Adrenal gland (tissue), 12 donors: ENCODE measurements around the gene HCRTR1. TPM values are rescaled to one million over a fixed set of nuclear protein-coding genes. Genes with fewer than 3 reads are reported as not detected.

ENCODE experiments used
- DNase-seq, 7 donors: peaks; one replicate each; pipeline ENCODE4 v3.0.0-alpha.2; 2019 to 2020
- H3K27ac ChIP-seq, 5 donors: fragments of 200-600 bp; sonication (generic) in 4 of 5; 1 replicate in 3 of 5; 2 replicates in 2 of 5; pipeline versions ENCODE4 v1.5.1 to v1.8.0; 2016 to 2020; ENCODE audit warnings: mild to moderate bottlenecking in 1 of 5
- H3K27me3 ChIP-seq: fragments of 200-600 bp; 2 replicates; pipeline ENCODE4 v1.8.0; 2021
- H3K36me3 ChIP-seq, 2 donors: fragments of 200-600 bp; replicated peaks in 1 of 2; 1 replicate in 1 of 2; 2 replicates in 1 of 2; pipeline versions ENCODE4 v1.5.1 to v1.8.0; 2018 to 2022
- H3K4me1 ChIP-seq, 2 donors: fragments of 200-600 bp; replicated peaks in 1 of 2; 1 replicate in 1 of 2; 2 replicates in 1 of 2; pipeline versions ENCODE4 v1.5.1 to v1.8.0; 2018 to 2021
- H3K4me3 ChIP-seq, 4 donors: fragments of 200-600 bp; sonication (generic) in 3 of 4; one replicate each; pipeline ENCODE4 v1.5.1; 2016 to 2018
- H3K9me3 ChIP-seq, 3 donors: fragments of 200-600 bp; sonication (generic) in 1 of 3; replicated peaks in 1 of 3; 1 replicate in 2 of 3; 2 replicates in 1 of 3; pipeline versions ENCODE4 v1.5.1 to v1.8.0; 2016 to 2021
- POLR2A ChIP-seq, 2 donors: fragments of 450-650 bp; IDR thresholded peaks; one replicate each; pipeline ENCODE4 v1.6.1; 2017; ENCODE audit warnings: antibody characterized with exemption in 2 of 2, mild to moderate bottlenecking in 2 of 2, moderate library complexity in 1 of 2
- WGBS, 4 donors: extraction: QIAGEN DNeasy Blood & Tissue Kit in 2 of 4; methylation state at CpG; one replicate each; pipeline versions ENCODE4 v1.1.5 to v1.1.7; 2013 to 2017; 5-methylcytosine and 5-hydroxymethylcytosine counted together
- intact Hi-C, 2 donors: fragments of 100-400 bp; cut with DNase I; formaldehyde crosslinking; loops; one replicate each; pipeline versions ENCODE4 v1.14.1 to v1.15.0; 2022 to 2023
- polyA plus RNA-seq, 3 donors: library from polyadenylated mRNA; stranded (reverse); fragments of 200-250 nt in 2 of 3; fragments of 350-450 nt in 1 of 3; fragmentation: Illumina TruSeq in 1 of 3; extraction: RNeasy Lipid Tissue Mini Kit (QIAGEN cat#74804) in 1 of 3; gene quantifications; one replicate each; pipeline ENCODE4 v1.2.3, GENCODE V29; 2013 to 2014
- total RNA-seq, 9 donors: library from RNA; depleted of rRNA in 4 of 9; stranded (reverse); fragments of >200 nt in 4 of 9; fragments of 120-200 nt in 1 of 9; fragmentation: NEBNext Ultra II Directional in 1 of 9; extraction: Animal tissue kit (Norgen Biotek cat#: 25700) in 1 of 9; gene quantifications; one replicate each; pipeline versions ENCODE4 v1.1.0 to v1.2.4, GENCODE V29; 2013 to 2023
- TF ChIP-seq, protein P1 (sequence below), 6 experiments: fragments of 450-650 bp in 4 of 6; fragments of 200-600 bp in 2 of 6; sonication (generic) in 1 of 6; IDR thresholded peaks; 1 replicate in 5 of 6; 2 replicates in 1 of 6; pipeline versions ENCODE4 v1.5.1 to v1.8.0; 2016 to 2021; ENCODE audit warnings: antibody characterized with exemption in 6 of 6, mild to moderate bottlenecking in 2 of 6, moderate library complexity in 1 of 6
- donor health status: healthy with polysubstance abuse.
- donor health status: Bipolar disorder and iron deficiency.
- donor health status: DM: yes; HTN: yes; CAD: no.
- donor health status: DM: no; HTN: no; CAD: no.
- donor health status: DM: no; HTN: no; CAD: no.
- donor health status: DM: yes; HTN: yes; CAD: no.

Gene HCRTR1
- total and polyA plus RNA-seq, 12 donors = 0.11 to 3.5 (median 0.98) TPM; not detected in 5

DNA sequence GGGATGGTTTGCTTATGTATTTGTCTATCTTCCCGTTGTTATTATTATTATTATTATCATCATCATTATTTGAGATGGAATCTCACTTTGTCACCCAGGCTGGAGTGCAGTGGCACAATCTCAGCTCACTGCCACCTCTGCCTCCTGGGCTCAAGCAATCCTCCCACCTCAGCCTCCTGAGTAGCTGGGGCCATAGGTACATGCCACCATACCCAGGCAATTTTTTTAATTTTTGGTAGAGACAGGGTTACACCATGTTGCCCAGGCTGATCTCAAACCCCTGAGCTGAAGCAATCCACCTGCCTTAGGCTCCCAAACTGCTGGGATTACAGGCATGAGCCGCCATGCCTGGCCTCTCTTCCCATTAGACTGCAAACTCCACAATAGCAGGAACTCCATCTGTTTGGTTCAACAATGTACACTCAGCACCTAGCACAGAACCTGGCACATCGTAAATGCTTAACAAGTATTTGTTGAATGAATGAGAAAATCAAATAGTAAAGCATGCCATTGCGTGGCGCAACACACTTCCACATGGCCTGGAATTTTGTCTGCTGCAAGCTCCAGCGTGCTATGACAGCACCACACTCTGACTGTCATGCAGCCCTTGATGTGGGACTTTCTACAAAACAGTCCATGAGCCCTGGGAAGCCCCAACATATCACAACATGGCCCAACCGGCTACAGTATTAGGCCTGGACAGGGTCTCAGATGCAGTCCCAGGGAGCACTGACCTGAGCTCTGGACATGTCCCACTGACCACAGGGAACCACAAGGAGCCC is 45.0 kb upstream of the HCRTR1 start:
- intact Hi-C loops = no loop called here
- no peaks in the 10 kb centered on the region for H3K36me3 ChIP-seq
- H3K27ac ChIP-seq = peak overlapping the region in 3 of 5 donors; percentile 10 to 85 (median 79)
- TF ChIP-seq, protein P1, sequence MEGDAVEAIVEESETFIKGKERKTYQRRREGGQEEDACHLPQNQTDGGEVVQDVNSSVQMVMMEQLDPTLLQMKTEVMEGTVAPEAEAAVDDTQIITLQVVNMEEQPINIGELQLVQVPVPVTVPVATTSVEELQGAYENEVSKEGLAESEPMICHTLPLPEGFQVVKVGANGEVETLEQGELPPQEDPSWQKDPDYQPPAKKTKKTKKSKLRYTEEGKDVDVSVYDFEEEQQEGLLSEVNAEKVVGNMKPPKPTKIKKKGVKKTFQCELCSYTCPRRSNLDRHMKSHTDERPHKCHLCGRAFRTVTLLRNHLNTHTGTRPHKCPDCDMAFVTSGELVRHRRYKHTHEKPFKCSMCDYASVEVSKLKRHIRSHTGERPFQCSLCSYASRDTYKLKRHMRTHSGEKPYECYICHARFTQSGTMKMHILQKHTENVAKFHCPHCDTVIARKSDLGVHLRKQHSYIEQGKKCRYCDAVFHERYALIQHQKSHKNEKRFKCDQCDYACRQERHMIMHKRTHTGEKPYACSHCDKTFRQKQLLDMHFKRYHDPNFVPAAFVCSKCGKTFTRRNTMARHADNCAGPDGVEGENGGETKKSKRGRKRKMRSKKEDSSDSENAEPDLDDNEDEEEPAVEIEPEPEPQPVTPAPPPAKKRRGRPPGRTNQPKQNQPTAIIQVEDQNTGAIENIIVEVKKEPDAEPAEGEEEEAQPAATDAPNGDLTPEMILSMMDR (IDR thresholded peaks at IDR 0.05) = no peak
- no peak for TF ChIP-seq POLR2A (IDR thresholded peaks at IDR 0.05)
- H3K4me3 ChIP-seq = no peak overlapping the region
- DNase-seq = peak in 2 of 7 donors; percentile 29 to 55
- H3K27me3 ChIP-seq = no peaks in the 10 kb centered on the region
- no peaks in the 10 kb centered on the region for H3K9me3 ChIP-seq
- WGBS, 4 donors = 80 to 89% (median 86%) methylated on average over 6 to 7 of the region's 7 CpGs
- H3K4me1 ChIP-seq = peaks cover 29 to 55% of the 10 kb centered on the region in 2 donors

DNA sequence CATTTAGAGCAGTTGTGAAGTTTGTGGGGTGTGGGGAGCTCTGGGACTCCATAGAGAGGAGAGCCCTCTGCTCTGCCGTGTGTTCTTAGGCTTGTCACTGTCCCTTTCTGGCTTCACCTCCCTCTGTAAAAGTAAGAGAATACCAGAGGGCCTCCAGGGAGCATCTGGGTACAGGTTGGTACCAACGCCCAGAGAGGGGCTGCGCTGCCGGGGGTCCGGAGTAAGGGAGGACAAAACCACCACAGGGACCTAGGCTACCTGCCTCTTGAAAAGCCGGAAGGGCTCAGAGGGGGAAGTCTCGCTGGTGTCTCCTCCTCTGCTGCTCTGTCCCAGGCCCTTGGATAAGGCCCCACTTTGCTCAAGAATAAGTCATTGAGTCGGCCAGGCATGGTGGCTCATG is 44.2 kb upstream of the HCRTR1 start:
- peak in 1 of 7 donors; percentile 49 for DNase-seq
- Histone ChIP-seq H3K27ac (peak overlapping the region in 4 of 5 donors; percentile 44 to 85 (median 69)), H3K9me3 (no peaks in the 10 kb centered on the region), H3K36me3 (no peaks in the 10 kb centered on the region), H3K4me3 (no peak overlapping the region), H3K27me3 (no peaks in the 10 kb centered on the region), H3K4me1 (peaks cover 29 to 53% of the 10 kb centered on the region in 2 donors)
- no peak for TF ChIP-seq POLR2A (IDR thresholded peaks at IDR 0.05)
- TF ChIP-seq, protein P1 (IDR thresholded peaks at IDR 0.05) = no peak
- intact Hi-C loops = no loop called here
- 80 to 94% (median 86%) methylated on average over 8 of the region's 8 CpGs for WGBS, 4 donors

DNA sequence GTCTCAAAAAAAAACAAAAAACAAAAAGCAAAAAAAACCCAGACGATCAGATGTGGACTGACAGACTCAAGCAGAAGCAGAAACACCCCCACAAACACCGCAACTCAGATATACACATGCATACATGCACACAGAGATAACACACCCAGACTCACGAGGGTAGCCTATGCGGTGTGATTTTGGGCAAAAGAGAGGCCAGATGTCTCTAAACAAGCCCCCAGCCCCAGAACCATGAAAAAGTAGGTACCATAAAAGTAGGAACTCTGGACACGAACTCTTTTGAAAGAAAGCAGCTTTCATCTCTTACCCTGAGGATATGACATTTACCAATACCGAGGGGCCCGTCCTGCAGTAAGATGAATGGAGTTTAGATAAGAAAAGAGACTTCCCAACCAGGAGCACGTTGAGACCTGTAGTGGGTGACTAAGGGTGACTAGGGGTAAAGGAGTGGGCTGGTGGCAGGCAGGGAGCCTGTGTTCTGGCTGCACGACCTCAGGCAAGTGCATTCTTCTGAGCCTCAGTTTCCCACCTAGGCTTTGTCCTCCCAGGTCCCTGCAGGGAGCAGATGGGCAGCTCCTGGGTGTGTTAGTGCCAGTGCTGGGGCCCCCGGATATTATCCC is 42.6 kb upstream of the HCRTR1 start:
- H3K36me3 ChIP-seq = no peaks in the 10 kb centered on the region
- H3K9me3 ChIP-seq = no peaks in the 10 kb centered on the region
- intact Hi-C loops = no loop called here
- H3K27me3 ChIP-seq = no peaks in the 10 kb centered on the region
- H3K27ac ChIP-seq = peak overlapping the region in 4 of 5 donors; percentile 65 to 83 (median 73)
- 28 to 48% (median 32%) methylated on average over 9 to 10 of the region's 10 CpGs for whole genome bisulfite sequencing, 4 donors
- DNase-seq = peak in 2 of 7 donors; percentile 48 to 49
- H3K4me1 ChIP-seq = peaks cover 15 to 41% of the 10 kb centered on the region in 2 donors
- TF ChIP-seq, protein P1 (IDR thresholded peaks at IDR 0.05) = no peak
- no peak for TF ChIP-seq POLR2A (IDR thresholded peaks at IDR 0.05)
- H3K4me3 ChIP-seq = no peak overlapping the region

DNA sequence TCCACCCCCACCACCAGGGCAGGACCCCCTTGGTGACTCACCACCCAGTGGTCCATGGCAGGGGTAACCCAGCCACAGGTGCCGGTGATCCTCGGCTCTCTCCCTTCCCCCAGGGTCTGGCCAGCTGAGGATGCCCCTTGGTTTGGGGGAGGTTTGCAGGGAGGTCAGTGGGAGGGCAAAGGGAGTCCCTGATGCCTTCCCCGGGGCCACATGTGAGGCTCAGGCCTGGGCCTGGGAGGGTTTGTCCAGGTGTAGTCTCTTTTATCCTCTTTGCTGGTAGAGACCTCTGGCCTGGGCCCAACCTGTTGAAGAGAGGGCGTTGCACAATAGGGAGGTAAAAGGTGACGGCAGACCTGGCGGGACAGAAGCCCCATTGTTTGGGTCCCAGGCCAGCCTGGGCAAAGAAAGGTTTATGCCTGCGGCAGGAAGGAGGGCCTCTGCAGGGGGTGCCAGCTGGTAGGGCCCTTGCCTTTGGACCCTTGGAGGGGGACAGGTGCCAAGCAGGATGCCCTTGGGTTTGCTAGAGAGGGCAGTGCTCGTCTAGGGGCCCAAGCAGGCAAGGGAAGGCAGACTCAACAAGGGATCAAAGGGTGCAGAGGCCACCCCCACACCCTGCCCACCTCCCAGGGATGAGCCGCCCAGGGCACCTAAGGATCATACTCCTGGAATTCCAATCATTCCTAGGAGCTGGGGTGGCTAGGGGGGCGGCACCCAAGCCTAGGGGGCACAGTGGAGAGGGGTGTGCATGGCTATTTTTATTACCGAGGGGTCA is 41.9 kb upstream of the HCRTR1 start:
- H3K4me3 ChIP-seq = peak overlapping the region in 1 of 4 donors; percentile 40
- intact Hi-C loops = no loop called here
- no peaks in the 10 kb centered on the region for H3K27me3 ChIP-seq
- H3K27ac ChIP-seq = peak overlapping the region in 4 of 5 donors; percentile 65 to 83 (median 73)
- peak in 1 of 7 donors; percentile 52 for DNase-seq
- no peak for TF ChIP-seq POLR2A (IDR thresholded peaks at IDR 0.05)
- TF ChIP-seq, protein P1 (IDR thresholded peaks at IDR 0.05) = no peak
- peaks cover 15 to 41% of the 10 kb centered on the region in 2 donors for H3K4me1 ChIP-seq
- no peaks in the 10 kb centered on the region for H3K9me3 ChIP-seq
- WGBS, 4 donors = 75 to 79% (median 76%) methylated on average over 5 to 11 of the region's 11 CpGs
- no peaks in the 10 kb centered on the region for H3K36me3 ChIP-seq
